ENCODE results near the gene ASTN2. TPM values are rescaled to one million over a fixed set of nuclear protein-coding genes. Genes with fewer than 3 reads are reported as not detected.
A peak's percentile ranks its signal among the peaks of the same experiment; 100 is the strongest.

ASTN2 gene
- total RNA-seq, 1 experiment from 2014 or later, result 11.5 TPM

DNA sequence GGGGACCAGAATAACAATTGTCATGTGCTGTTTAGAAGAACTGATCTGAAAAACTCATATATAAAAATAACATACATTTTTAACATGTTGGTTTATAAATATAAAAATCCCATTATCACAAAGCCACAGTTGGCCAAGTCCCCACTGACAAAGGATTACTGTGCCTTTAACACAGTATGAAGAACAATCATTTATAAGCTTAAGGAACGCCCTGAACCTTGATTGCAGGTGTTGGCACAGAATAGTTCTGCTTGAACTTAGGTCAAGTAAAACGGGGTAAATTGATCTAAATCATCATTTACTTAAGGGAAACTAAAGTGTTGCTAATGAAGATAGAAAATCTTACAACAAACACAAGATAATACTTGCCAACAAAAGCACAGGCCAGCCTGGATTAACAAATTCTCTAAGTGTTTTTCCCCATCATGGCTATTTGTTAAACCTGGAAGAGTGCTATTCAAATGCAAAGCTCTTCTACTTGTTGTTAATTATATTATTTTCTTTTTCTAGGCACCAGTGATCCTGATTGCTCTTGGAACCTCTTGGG, 46.1 kb downstream of the ASTN2 start:
- no peak for DNase-seq (ENCODE audit: extremely low read depth, low read depth)

DNA sequence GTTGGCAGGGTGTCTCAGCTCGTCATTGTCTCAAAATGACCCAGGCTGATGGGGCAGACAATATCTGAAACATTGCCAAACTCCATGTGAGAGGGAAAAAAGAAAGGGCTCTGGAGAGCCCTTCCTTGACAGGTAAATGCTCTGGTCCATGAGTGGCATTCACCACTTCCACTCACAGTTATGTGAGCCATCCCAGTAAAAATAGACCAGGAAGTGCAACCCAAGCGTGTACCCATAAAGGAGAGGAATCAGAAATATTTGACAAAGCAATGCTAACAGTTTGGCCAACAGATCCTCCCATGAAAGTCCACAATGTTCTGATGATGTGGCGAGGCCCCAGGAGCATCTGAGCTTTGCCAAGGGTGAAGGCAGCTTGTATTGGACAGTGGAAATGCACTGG, 49.4 kb downstream of the ASTN2 start:
- DNase-seq (ENCODE audit: extremely low read depth, low read depth), result peak; percentile 5

DNA sequence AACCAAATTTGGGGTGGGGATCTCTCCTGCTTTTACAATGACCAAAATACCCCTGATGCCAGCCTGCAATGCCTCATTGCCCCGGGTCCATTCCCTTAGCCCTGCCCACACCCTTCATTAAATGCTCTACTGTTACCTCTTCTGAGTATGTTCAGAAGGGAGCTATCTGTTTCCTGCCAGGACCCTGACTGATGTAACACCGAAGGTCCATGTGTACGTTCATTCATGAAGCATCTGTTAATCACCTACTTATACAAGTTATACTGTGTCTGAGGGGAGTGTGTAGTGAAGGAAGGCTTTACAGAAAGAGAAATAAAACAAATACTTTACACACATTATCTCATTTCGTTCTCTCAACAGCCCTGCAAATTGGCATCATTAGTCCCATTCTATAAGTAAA, 51.9 kb downstream of the ASTN2 start:
- no peak for DNase-seq (ENCODE audit: extremely low read depth, low read depth)

DNA sequence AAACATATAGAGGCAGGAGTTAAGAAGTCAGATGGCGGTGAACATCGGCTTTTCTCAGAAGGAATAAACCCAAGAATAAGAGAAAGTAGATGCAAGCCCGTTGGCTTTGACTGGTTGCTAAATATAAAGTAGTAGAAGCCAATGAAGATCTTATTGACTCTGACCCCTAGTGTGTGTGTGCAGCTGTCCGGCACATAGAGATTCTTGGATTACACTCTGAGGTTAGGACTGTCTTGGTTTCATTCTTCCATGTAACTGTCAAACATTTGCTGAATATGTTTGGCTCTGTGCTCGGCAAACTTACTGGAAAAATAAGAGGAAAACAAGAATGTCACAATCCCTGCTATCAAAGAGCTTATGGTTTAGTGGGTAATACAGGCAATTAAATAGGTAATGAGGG, 54.9 kb downstream of the ASTN2 start:
- no peak for DNase-seq (ENCODE audit: extremely low read depth, low read depth)

DNA sequence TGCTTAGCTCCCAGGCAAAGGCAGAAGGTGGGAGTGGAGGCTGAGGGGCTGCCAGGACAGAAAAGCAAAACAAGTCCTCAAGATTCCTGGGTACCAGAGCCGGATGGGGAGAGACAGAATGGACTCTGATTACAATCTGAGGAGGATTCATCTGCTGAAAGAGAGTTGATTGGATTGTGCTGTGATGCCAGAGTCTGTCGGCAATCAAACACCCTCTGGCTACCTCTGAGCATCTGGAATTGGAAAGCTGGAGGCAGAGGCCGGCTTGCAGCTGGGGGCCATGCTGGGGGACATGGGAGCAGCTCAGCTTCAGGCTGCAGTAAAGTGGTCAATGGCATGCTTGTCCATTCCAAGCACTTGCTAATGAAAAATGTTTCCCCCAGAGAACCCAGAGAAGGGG, 59.3 kb downstream of the ASTN2 start:
- DNase-seq (ENCODE audit: extremely low read depth, low read depth), result no peak

DNA sequence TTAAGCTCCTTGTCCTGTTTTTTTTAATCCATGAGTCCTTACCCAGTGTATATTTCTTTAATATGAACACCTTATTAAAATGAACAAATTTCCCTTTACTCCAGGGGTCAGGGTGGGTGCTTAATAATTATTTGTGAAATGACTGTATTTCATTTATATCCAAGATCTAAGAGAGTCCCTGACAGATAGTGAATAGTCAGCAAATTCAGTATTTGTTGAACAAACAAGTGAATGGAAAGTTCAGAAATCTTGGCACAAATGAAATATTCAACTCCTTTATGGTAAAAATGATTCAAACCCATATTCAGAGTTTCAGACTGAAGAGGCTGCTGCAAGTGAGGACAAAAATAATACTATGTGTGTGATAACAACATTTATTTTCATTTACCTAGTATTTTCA, 59.9 kb downstream of the ASTN2 start:
- no peak for DNase-seq (ENCODE audit: extremely low read depth, low read depth)

DNA sequence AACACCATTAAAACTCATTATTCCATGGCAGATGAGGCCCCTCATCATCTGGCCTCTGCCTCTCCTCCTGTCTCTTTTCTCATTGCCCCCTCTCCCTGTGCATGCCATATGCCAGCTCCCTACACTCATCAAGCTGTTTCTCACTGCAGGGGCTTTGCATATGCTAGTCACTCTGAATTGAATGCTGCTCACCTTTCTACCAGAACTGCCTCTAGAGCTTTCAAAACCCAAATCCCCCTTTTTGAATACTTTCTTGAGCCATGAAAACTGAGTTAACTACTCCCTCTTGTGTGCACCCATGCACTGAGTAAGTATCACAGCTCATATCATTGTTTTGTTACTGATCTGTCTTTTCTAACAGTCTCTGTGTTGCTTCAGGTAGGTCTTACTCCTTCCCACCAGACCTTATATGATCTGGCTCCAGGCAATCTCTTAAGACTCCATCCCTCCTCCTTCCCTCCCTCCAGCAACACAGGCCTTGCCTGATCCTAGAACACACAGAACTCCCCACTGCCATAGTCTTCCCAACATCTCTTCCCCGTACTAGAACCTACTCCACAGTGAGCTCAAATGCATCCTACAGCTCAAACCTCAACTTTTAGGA, 60.5 kb downstream of the ASTN2 start:
- no peak for DNase-seq (ENCODE audit: extremely low read depth, low read depth)

DNA sequence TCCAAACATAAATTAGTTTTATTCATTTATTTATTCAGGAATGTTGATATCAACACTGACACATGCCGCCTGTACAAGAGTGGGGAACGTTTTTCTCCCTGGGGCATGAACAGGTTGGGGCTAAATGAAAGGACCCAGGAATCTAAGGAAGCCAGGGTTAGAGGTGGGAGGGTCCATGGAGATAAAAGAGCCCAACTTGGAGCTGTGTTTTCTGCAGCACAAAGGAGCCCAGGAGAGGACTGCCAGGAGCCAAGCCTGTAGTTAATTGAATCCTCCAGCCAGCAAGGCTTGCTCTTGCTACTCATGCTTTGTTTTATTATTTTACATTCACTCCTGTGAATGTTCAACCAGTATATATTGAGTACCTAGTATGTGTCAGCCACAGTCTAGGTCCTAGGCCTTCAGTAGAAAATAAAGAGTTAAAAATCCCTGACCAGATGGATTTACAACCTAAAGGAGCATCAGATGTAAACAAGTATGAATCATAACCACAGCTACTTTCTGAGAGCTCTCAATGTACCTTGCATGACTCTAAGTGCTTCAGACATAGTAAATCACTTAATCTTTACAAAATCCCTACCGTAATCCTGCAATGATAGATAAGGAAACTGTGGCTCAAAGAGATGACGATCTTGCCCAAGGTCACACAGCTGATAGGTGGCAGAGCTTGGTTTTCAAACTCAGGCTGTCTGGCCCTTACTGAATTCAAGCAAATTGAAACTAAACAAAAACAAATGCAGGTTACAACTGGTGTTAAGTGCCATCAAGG, 69.8 kb downstream of the ASTN2 start:
- no peak for DNase-seq (ENCODE audit: extremely low read depth, low read depth)

DNA sequence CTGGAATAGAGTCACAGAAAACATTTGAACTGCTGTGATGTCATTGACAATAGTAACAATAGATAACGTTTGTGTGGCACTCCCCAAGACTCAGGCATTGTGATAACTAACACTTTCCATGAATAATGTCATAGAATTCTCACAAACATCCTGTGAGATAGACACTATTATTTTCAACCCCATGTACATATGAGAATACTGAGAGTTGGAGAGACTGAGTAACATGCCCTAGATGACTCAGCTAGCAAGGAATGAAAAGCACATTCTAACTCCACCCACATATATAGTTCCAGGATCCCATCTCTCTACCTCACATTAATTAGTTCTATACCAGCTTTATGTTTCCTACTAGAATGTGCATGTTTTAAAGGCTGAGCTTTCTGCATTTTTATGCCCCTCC, 71.4 kb downstream of the ASTN2 start:
- peak; percentile 15 for DNase-seq (ENCODE audit: extremely low read depth, low read depth)

DNA sequence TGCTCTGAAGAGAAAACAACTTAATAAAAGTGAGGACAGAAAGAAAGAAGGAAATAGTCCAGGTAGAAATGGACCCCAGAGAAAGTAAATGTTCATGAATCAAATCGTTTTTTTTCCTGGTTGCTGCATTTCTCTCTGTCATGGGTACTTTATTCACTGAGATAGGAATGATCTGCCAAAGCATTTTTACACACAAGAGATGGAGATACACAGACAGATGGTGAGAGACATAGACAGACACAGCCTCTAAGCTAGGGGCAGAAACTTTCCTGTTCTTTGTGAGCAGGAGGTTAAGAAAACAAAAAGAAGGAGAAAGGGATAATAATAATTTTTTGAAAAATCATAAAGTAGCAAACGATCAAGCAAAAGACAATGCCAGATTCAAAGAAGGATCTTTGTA, 73.7 kb downstream of the ASTN2 start:
- DNase-seq (ENCODE audit: extremely low read depth, low read depth), result no peak

DNA sequence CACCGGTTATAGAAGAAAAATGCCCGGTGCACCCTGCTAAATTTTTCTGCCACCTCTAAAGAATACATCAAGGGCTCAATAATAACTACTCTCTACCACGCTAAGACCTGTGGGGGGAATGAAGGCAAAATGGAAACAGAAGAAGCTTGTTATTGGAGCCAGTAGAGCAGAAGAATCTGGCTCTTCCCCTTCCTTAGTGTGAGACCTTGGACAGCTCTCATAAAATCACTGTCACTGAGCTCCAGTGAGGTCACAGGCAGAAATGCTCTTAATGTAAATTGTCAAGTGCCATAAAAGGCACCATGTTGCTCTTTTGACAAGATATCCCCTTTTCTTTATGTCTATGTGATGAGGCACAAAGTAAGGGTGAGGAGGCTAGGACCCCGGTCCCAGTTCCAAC, 74.4 kb downstream of the ASTN2 start:
- no peak for DNase-seq (ENCODE audit: extremely low read depth, low read depth)

DNA sequence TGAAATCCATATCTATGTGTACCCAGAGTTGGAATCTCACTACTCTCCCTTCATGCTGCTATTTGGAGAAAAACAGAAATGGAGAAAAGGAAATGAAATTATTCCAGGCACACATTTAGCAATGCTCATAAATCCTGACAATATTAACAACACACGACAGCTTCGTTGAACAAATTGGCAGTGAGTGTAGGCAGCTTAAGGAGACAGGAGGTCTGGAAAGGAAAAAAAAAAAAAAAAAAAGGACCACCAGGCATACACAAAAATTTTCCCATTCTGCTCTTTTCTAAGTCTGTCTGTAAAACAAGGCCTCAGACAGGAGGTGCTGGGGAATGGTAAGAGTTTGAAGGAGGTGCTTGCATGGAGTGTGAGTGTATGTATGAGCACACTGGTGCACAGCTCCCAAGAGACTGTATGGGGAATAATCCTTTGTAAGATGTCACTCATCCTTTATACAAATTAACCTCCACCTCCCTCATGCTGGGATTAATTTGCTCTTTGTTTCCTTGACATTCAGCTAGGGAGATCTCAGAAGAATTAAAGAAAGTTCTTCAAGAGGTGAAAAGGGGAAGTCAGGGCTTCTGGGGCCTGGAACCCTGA, 78.9 kb downstream of the ASTN2 start:
- DNase-seq (ENCODE audit: extremely low read depth, low read depth), result no peak

DNA sequence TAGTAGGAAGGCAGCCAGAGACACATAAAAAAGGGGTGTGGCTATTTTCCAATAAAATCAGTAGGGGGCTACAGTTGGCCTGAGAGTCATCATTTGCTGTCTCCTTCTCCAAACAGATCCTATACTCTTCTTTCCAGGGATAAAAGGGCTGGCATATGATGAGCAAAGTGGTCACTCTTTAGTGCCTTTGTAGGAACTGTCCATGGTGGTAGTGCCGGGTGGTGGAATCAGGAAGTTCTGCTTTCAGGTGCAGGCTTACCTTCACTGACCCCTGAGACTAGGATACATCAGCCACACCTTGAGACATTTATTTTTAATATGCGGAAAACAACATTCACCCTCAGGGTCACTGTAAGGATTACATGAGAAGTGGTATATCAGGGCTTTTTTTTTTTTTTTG, 80.8 kb downstream of the ASTN2 start:
- no peak for DNase-seq (ENCODE audit: extremely low read depth, low read depth)

DNA sequence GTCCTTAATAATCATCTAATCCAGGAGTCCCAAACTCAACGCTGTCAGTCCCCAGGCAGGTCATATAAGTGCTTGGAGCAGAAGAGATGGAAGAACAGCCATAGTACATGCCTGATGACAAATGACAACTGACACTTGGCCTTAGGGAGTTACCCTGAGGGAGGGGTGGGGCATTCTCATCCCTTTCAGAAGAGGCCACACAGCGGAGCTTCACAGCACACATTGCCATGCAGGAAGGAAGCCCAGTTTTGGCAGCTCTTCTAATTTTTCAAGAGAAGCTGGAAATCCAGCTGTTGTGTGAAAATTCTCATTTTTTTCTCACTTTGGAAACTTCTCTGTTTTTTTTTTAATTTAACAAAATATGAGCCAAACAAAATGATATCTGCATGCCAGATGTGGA, 89.0 kb downstream of the ASTN2 start:
- DNase-seq (ENCODE audit: extremely low read depth, low read depth), result no peak

DNA sequence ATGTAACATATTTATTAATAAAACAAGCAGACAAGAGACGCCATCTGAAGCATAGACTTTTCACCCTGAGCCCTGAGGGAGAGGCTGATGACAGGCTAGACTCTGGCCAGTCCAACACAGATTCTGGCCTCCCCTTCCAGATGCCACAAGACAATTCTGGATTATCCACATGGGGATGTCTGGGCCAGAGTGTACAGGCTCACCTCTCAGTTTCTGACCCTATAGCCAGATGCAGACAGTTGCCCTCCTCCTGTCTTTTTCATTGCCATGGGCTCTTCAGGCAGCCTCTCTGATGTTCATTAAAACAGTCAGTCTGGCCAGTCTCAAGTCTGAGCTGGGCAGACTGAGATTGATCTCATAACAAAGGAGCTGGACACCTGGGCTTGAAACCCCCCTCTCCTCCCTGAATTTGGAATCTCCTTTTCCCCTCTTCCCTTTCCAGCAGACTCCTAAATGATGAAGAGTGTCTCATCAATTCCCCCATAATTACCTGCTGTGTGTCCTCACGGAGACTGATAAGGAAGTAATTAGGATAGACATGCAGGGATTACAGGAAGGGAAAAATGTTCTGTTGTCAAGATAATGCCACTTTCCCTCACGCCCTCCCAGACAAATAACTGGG, 89.6 kb downstream of the ASTN2 start:
- no peak for DNase-seq (ENCODE audit: extremely low read depth, low read depth)

DNA sequence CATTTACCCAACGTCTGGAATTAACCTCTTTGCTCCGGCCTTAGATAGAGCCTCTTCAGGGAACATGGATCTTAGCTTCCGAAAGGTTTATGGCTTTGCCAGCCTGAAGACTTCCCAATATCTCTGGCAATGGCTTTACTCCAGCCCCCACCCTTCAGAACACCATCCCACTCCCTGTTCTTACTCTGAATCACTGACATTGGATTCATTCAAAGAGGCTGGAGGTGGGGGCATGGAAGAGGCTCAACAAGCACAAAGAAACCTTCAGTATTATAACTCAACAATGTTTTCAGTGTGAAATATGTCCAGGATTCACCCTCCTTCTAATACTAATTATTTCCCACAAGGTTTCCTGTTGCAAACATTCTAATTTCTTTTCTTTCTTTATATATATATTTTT, 91.5 kb downstream of the ASTN2 start:
- no peak for DNase-seq (ENCODE audit: extremely low read depth, low read depth)

DNA sequence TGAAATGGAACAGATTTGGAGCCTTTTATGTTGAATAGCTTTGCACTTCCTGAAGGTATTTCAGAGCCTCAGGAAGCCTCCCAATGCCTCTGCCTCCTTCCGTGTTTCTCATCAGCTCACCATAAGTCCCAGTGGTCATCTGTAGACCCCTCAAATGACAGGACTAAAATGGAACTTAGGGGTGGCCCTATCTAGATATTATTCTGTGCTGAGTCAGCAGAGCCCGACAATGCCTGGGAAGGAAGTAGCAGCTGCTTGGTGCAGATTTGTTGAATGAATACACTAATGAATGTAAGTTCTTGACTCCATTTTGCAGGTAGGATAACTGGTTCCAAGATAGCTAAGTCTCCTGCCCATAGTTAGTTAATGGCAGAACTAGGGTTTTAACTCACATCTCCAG, 97.7 kb downstream of the ASTN2 start:
- DNase-seq (ENCODE audit: extremely low read depth, low read depth), result no peak

DNA sequence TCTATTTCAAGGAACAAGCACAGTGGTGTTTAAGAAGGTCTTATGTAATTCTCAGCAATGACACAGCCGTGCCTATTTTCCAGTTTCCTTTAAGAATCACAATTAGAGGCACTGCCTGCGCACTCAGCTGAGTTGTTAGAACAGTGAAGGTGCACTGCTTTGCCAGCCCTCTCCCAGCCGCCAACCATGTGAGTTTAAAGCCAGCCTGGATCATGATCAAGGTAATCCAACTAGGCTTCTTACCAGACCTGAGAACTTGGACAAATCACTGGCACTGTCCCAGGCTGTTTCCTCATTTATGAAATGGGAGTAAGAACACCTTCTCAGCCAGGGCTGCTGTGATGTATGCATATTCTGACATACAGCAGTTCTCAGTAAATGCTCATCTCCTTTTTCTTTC, 99.6 kb downstream of the ASTN2 start:
- DNase-seq (ENCODE audit: extremely low read depth, low read depth), result no peak

DNA sequence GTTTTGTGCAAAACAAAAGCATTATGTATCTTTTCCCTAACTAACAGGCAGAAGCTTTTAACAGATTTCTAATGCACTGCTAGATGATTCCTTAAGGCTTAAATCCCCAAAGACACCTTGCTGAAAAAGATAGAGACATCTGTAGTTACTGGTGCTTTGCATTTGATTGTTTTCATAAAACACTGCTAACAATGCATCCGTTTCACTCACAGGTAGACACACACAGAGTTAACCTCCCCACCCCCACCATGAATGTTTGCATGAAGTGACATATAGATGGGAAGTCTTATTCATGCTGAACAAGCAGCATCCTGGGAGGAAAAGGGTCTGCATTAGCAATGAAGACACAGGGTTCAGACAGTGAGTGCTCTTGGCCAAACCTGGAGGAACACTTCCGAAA, 100.9 kb downstream of the ASTN2 start:
- DNase-seq (ENCODE audit: extremely low read depth, low read depth), result no peak

DNA sequence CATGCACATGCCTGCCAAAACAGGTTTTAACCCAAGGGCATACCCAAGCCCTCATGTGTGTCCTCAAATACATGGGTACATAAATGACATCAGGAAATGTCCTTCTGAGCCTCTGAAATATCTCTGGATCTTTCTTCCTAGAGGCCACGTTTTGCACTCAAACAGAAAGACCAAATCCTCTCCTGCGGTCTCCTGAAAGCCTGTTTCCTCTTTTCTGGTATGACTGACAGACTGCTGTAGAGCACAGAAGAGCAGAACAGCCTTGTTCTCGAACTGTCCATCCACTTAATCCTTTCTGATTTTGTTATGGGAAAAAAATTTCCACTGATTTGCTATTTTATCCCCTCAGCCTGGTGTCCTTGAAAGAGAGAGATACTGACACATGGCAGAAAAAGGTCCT, 107.2 kb downstream of the ASTN2 start:
- DNase-seq (ENCODE audit: extremely low read depth, low read depth), result no peak

DNA sequence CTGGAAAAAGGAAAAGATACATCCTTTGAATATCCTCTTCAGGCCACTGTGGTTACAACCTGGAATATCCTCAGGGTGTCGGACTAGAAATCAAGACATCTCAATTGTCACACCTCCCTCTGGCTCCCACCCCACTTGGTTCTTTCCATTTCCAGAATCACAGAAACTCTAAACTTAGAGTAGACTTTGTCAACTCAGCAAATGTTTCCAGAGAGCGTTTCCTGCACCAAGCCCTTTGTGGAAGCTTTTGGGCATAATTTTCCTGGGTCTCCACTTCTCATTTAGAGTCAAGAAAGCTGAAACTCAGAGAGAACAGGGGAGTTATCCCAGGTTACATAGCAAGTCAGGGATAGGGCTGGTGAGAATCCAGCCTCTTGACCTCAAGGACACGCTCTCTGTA, 108.8 kb downstream of the ASTN2 start:
- no peak for DNase-seq (ENCODE audit: extremely low read depth, low read depth)

DNA sequence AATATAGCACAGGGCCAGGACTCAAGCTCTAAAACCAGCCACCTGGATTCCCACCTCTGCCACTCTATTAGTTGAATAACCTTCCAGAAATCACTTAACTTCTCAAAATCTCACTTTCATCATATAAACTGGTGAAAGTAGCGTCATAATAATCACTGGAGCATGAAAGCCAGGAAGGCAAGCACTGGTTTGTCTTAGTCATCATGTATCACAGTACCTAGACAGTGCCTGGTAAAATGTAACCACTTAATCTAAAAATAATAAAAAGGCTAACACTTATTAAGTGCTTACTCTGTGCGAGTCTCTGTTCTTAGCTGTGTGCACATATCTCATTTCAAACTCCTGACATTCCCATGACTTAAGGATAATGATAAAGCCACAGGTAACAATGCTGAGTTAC, 109.4 kb downstream of the ASTN2 start:
- DNase-seq (ENCODE audit: extremely low read depth, low read depth), result no peak
